ENCODE measurements around the gene TEX51. TPM values are rescaled to one million over a fixed set of nuclear protein-coding genes. Genes with fewer than 3 reads are reported as not detected.

The TEX51 gene
- total RNA-seq, 2 experiments from 2014 or later: not detected

- no TSS peak for BruUV-seq (replicated peaks)
- Histone ChIP-seq H3K9me2 (ENCODE audit: insufficient read depth, low read length) (no peaks in the 10 kb centered on the region), H2AFZ (ENCODE audit: low read length) (no peak overlapping the region), H3K9me3 (ENCODE audit: low read length) (no peaks in the 10 kb centered on the region), H3K27ac (ENCODE audit: low read depth, low read length, poor library complexity, severe bottlenecking) (no peak overlapping the region), H4K20me1 (ENCODE audit: insufficient read depth, low read length) (no peaks in the 10 kb centered on the region), H3K36me3 (ENCODE audit: insufficient read depth, low read length) (no peaks in the 10 kb centered on the region), H3K4me3 (ENCODE audit: low read depth, low read length, poor library complexity, severe bottlenecking) (no peak overlapping the region), H3K79me2 (ENCODE audit: insufficient read depth, low read depth, low read length) (no peaks in the 10 kb centered on the region), H3K4me1 (ENCODE audit: insufficient read depth, low read length, poor library complexity, severe bottlenecking) (no peaks in the 10 kb centered on the region), H3K4me2 (ENCODE audit: low read length) (no peak overlapping the region)
- DNase-seq (ENCODE audit: low spot score): no peak
- CTCF ChIA-PET (ENCODE audit: unreplicated experiment): interaction anchor here (0.6 kb wide), 1 partner anchor 13 kb away, joined by 4 read pairs; no protein-coding TSS in a partner anchor
- POLR2A ChIA-PET: no interaction called here
- TF ChIP-seq EZH2phosphoT487 (IDR thresholded peaks at IDR 0.05; ENCODE audit: borderline replicate concordance, low read depth, low read length) (no peak), CTCF (conservative IDR thresholded peaks at IDR 0.05; ENCODE audit: low read length) (no peak)
- intact Hi-C loops (cut with micrococcal nuclease; ENCODE audit: unreplicated experiment): no loop called here
Observed at GRCh38 chr2:126891681-126892500, 6.8 kb upstream of the TEX51 start.

GRCh38 chr2:126893153-126893552 lies 5.5 kb upstream of the TEX51 start:
- CTCF ChIA-PET (ENCODE audit: unreplicated experiment): no interaction called here
- no TSS peak for BruUV-seq (replicated peaks)
- POLR2A ChIA-PET: no interaction called here
- Histone ChIP-seq H3K79me2 (ENCODE audit: insufficient read depth, low read depth, low read length) (no peaks in the 10 kb centered on the region), H3K9me2 (ENCODE audit: insufficient read depth, low read length) (no peaks in the 10 kb centered on the region), H3K27ac (ENCODE audit: low read depth, low read length, poor library complexity, severe bottlenecking) (no peak overlapping the region), H3K4me3 (ENCODE audit: low read depth, low read length, poor library complexity, severe bottlenecking) (no peak overlapping the region), H3K9me3 (ENCODE audit: low read length) (no peaks in the 10 kb centered on the region), H2AFZ (ENCODE audit: low read length) (no peak overlapping the region), H3K36me3 (ENCODE audit: insufficient read depth, low read length) (no peaks in the 10 kb centered on the region), H3K4me1 (ENCODE audit: insufficient read depth, low read length, poor library complexity, severe bottlenecking) (no peaks in the 10 kb centered on the region), H4K20me1 (ENCODE audit: insufficient read depth, low read length) (no peaks in the 10 kb centered on the region), H3K4me2 (ENCODE audit: low read length) (no peak overlapping the region)
- intact Hi-C loops (cut with micrococcal nuclease; ENCODE audit: unreplicated experiment): no loop called here
- DNase-seq (ENCODE audit: low spot score): no peak
- TF ChIP-seq CTCF (conservative IDR thresholded peaks at IDR 0.05; ENCODE audit: low read length) (no peak), EZH2phosphoT487 (IDR thresholded peaks at IDR 0.05; ENCODE audit: borderline replicate concordance, low read depth, low read length) (no peak)

- CTCF ChIA-PET (ENCODE audit: unreplicated experiment): no interaction called here
- no peaks in the 10 kb centered on the region for H3K36me3 ChIP-seq (ENCODE audit: insufficient read depth, low read length)
- intact Hi-C loops (cut with micrococcal nuclease; ENCODE audit: unreplicated experiment): no loop called here
- H3K4me2 ChIP-seq (ENCODE audit: low read length): no peak overlapping the region
- no peak for DNase-seq (ENCODE audit: low spot score)
- H4K20me1 ChIP-seq (ENCODE audit: insufficient read depth, low read length): no peaks in the 10 kb centered on the region
- no peaks in the 10 kb centered on the region for H3K9me2 ChIP-seq (ENCODE audit: insufficient read depth, low read length)
- H3K4me3 ChIP-seq (ENCODE audit: low read depth, low read length, poor library complexity, severe bottlenecking): no peak overlapping the region
- no peak for TF ChIP-seq CTCF (conservative IDR thresholded peaks at IDR 0.05; ENCODE audit: low read length)
- TF ChIP-seq EZH2phosphoT487 (IDR thresholded peaks at IDR 0.05; ENCODE audit: borderline replicate concordance, low read depth, low read length): no peak
- no peaks in the 10 kb centered on the region for H3K9me3 ChIP-seq (ENCODE audit: low read length)
- no peak overlapping the region for H3K27ac ChIP-seq (ENCODE audit: low read depth, low read length, poor library complexity, severe bottlenecking)
- H2AFZ ChIP-seq (ENCODE audit: low read length): no peak overlapping the region
- no peaks in the 10 kb centered on the region for H3K79me2 ChIP-seq (ENCODE audit: insufficient read depth, low read depth, low read length)
- H3K4me1 ChIP-seq (ENCODE audit: insufficient read depth, low read length, poor library complexity, severe bottlenecking): no peaks in the 10 kb centered on the region
- POLR2A ChIA-PET: no interaction called here
- no TSS peak for BruUV-seq (replicated peaks)
Observed at GRCh38 chr2:126893606-126894005, 5.1 kb upstream of the TEX51 start.

All from OCI-LY7 (cell line).